ENCODE data around the gene FAM199X. TPM values are rescaled to one million over a fixed set of nuclear protein-coding genes. Genes with fewer than 3 reads are reported as not detected.

Gene FAM199X
- total RNA-seq, 1 donor from 2014 or later, result 11.9 TPM

DNA sequence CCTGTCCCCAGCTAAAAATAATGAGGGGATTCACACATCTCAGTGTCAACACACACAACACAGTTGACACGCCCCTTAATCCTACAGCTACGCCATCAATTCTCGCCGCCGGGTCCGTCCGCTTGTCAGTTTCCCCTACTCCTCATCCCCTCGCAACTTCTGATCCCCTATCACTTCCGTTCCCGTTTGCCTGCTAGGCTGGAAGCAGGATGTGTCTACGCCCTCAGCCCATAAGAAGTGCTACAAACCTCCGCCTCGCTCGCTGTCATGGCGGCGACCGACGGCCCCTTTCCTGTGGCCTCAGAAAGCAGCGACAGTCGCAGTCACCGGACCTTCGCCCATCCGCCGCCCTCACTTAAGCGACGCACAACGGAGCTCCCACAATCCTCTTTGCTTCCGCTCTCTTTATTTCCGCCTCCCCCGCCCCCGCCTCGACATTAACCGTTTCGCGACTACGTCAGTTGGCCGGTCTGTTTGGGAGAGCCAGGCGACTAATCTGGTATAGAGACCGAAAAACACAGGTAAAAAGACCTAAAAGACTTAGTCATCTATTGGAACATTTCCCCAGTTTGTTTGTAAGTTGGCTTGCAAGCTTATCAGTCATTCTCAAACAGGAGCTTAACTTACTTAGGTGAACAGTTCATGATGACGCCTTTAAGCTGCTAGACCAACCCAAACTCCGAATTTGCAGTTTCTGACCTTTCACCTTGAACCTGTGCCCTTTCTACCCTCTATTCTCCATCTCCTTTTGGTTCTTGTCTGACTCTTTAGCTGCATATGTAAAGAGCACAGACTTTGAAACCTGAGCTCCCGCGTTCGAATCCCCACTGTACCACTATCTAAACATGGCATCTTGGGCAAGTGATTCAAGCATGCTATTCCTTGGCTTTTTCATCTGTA lies 9.4 kb upstream of the FAM199X start, which contains the start of gene SLC25A53:
Gene SLC25A53, minus strand, starts transcription at position 380 of the 900 bp plus-strand sequence. CDS start 51,752 bp downstream, outside the sequence.
- peak within 1 kb of the TSS; percentile 100 for H3K27ac Mint-ChIP-seq
- H3K9me3 Mint-ChIP-seq, result no peaks in the 10 kb centered on the region
- peak; percentile 74 for DNase-seq (ENCODE audit: low spot score)
- H3K36me3 Mint-ChIP-seq (ENCODE audit: low read depth), result no peaks in the 10 kb centered on the region
- H3K27me3 Mint-ChIP-seq (ENCODE audit: low read depth), result no peaks in the 10 kb centered on the region
- intact Hi-C loops (cut with micrococcal nuclease), result loop anchor here (1.0 kb wide), 2 partner anchors 9 to 470 kb away; partner anchors contain the start of gene FAM199X
- peak within 1 kb of the TSS; percentile 99 for H3K4me3 Mint-ChIP-seq (ENCODE audit: low read depth)
- peaks cover 7% of the 10 kb centered on the region for H3K4me1 Mint-ChIP-seq (ENCODE audit: low read depth)

DNA sequence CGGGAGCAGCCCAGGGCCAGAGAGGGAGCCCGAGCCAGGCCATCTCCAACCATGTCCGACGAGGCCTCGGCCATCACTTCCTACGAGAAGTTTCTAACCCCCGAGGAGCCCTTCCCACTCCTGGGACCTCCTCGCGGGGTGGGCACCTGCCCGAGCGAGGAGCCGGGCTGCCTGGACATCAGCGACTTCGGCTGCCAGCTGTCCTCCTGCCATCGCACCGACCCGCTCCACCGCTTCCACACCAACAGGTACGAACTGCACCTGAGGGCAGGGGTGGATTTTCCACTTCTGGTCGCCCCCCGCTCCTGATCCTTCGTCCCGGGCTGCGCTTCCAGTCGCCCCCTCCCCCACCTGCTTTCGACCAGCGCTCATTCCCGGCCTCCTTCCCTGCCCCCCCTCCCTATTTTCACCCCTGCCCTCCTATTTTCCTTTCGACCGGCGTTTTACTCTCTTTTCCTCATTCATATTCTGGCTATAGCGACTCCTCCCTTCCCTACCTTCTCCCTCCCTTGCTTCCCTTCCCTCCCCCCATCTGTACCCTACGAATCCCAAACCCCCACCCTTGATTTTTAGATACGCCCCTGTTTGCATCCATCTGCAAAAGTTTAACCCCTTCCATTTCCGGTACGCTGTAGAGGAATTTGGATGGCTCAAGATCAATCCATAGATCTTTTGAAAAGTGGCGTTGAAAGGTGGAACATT lies 633 bp downstream of the FAM199X start:
- intact Hi-C loops (cut with micrococcal nuclease), result loop anchor here (1.0 kb wide), 1 partner anchor 10 kb away; the partner anchor contains the start of gene SLC25A53
- peak overlapping the region; percentile 46 for H3K27ac Mint-ChIP-seq
- H3K36me3 Mint-ChIP-seq (ENCODE audit: low read depth), result peaks cover 8% of the 10 kb centered on the region
- no peaks in the 10 kb centered on the region for H3K9me3 Mint-ChIP-seq
- no peaks in the 10 kb centered on the region for H3K27me3 Mint-ChIP-seq (ENCODE audit: low read depth)
- no peak for DNase-seq (ENCODE audit: low spot score)
- peak overlapping the region; percentile 82 for H3K4me3 Mint-ChIP-seq (ENCODE audit: low read depth)
- peaks cover 30% of the 10 kb centered on the region for H3K4me1 Mint-ChIP-seq (ENCODE audit: low read depth)

DNA sequence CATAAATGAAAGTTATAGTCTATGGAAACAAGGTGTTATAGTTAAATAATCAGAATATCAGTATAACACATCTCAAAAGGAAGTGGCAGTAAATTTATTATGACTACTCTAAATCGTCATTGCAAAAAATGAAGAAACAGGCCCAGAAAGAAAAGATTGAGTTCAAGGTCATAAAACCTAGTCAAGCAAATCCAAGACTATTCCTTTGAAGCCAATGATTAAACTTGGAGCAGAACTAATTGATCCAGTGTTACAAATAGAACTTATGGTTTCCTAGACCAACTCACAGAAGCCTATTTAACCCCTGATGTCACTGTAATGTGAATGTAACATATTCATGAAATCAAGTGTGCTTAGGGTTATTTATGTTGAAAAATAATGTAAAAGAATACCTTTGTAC lies 1.9 kb downstream of the FAM199X start:
- intact Hi-C loops (cut with micrococcal nuclease), result no loop called here
- H3K4me1 Mint-ChIP-seq (ENCODE audit: low read depth), result peaks cover 30% of the 10 kb centered on the region

DNA sequence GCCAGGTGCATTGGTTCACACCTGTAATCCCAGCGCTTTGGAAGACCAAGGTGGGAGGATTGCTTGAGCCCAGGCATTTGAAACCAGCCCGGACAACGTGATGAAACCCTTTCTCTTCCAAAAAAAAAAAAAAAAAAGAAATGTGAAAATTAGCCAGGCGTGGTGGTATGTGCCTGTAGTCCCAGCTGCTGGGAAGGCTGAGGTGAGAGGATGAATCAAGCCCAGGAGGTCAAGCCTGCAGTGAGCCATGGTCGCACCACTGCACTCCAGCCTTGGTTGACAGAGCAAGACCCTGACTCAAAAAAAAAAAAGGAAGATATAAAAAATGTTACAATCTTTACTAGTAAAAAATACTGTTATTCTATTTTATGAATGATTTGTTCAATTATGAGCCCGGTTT lies 5.9 kb downstream of the FAM199X start:
- DNase-seq (ENCODE audit: low spot score), result no peak
- Mint-ChIP-seq H3K4me3 (ENCODE audit: low read depth) (no peak overlapping the region), H3K27me3 (ENCODE audit: low read depth) (no peaks in the 10 kb centered on the region), H3K9me3 (no peaks in the 10 kb centered on the region), H3K36me3 (ENCODE audit: low read depth) (peaks cover 11% of the 10 kb centered on the region), H3K4me1 (ENCODE audit: low read depth) (peaks cover 28% of the 10 kb centered on the region), H3K27ac (no peak overlapping the region)
- intact Hi-C loops (cut with micrococcal nuclease), result no loop called here

More for the DNA sequence above, 1.9 kb downstream of the FAM199X start:
- H3K27me3 Mint-ChIP-seq (ENCODE audit: low read depth), result no peaks in the 10 kb centered on the region
- DNase-seq (ENCODE audit: low spot score), result no peak
- peak overlapping the region; percentile 46 for H3K27ac Mint-ChIP-seq
- H3K4me3 Mint-ChIP-seq (ENCODE audit: low read depth), result peak overlapping the region; percentile 82
- H3K9me3 Mint-ChIP-seq, result no peaks in the 10 kb centered on the region
- H3K36me3 Mint-ChIP-seq (ENCODE audit: low read depth), result peaks cover 8% of the 10 kb centered on the region

DNA sequence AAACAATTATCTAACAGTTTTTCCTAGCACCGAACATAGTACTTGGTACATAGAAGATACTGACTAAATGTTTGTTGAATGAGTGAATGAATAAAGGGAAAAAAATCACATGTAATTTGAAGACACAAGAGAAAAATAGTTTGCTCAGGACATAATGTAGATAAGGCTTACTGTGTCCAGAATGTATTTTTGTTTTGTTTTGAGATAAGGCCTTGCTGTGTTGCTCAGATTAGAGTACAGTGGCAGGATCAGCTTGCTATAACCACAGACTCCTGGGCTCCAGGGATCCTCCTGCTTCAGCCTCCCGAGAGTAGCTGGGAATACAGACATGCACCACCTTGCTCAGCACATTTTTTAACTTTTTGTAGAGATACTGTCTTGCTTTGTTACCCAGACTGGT lies 6.5 kb downstream of the FAM199X start:
- no peak overlapping the region for H3K27ac Mint-ChIP-seq
- no peaks in the 10 kb centered on the region for H3K27me3 Mint-ChIP-seq (ENCODE audit: low read depth)
- H3K36me3 Mint-ChIP-seq (ENCODE audit: low read depth), result peaks cover 14% of the 10 kb centered on the region

DNA sequence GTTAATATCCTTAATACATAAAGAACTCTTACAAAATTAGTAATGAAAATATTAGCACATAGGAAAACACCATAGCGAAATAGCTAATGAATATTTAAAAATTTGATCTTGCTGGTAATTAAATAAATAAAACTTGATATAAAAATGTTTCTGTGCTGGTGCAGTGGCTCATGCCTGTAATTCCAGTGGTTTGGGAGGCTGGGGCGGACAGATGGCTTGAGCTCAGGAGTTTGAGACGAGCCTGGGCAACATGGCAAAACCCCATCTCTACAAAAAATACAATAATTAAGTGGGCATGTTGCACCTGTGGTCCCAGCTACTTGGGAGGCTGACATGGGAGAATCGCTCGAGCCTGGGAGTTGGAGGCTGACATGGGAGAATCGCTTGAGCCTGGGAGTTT lies 7.6 kb downstream of the FAM199X start:
- intact Hi-C loops (cut with micrococcal nuclease), result no loop called here
- no peak overlapping the region for H3K27ac Mint-ChIP-seq
- no peaks in the 10 kb centered on the region for H3K9me3 Mint-ChIP-seq

More for the DNA sequence above, 6.5 kb downstream of the FAM199X start:
- intact Hi-C loops (cut with micrococcal nuclease), result no loop called here
- H3K4me1 Mint-ChIP-seq (ENCODE audit: low read depth), result peaks cover 23% of the 10 kb centered on the region
- no peak for DNase-seq (ENCODE audit: low spot score)
- no peak overlapping the region for H3K4me3 Mint-ChIP-seq (ENCODE audit: low read depth)
- no peaks in the 10 kb centered on the region for H3K9me3 Mint-ChIP-seq

DNA sequence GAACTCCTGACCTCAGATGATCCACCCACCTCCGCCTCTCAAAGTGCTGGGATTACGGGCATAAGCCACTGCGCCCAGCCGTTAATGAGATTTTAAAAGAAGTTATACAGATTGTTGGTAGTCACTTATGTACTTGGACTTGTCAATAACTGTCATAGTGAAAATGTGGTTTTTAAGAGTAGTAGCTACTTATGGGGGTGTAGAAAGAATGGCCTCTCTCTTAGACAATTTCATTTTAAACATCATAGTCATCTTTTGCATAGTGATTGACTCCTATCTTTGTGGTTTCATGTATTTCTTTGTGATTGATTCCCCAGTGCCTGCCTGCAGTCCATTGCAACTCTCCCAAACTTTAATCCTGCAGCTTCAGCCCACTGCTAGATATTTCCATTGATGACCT lies 17.4 kb downstream of the FAM199X start:
- Mint-ChIP-seq H3K4me1 (ENCODE audit: low read depth) (peaks cover 9% of the 10 kb centered on the region), H3K4me3 (ENCODE audit: low read depth) (no peak overlapping the region), H3K9me3 (no peaks in the 10 kb centered on the region), H3K27ac (no peak overlapping the region), H3K36me3 (ENCODE audit: low read depth) (peaks cover 30% of the 10 kb centered on the region), H3K27me3 (ENCODE audit: low read depth) (no peaks in the 10 kb centered on the region)
- DNase-seq (ENCODE audit: low spot score), result no peak
- intact Hi-C loops (cut with micrococcal nuclease), result no loop called here

More for the DNA sequence above, 7.6 kb downstream of the FAM199X start:
- H3K27me3 Mint-ChIP-seq (ENCODE audit: low read depth), result no peaks in the 10 kb centered on the region
- peaks cover 16% of the 10 kb centered on the region for H3K4me1 Mint-ChIP-seq (ENCODE audit: low read depth)
- H3K36me3 Mint-ChIP-seq (ENCODE audit: low read depth), result peaks cover 17% of the 10 kb centered on the region
- DNase-seq (ENCODE audit: low spot score), result no peak
- H3K4me3 Mint-ChIP-seq (ENCODE audit: low read depth), result no peak overlapping the region

DNA sequence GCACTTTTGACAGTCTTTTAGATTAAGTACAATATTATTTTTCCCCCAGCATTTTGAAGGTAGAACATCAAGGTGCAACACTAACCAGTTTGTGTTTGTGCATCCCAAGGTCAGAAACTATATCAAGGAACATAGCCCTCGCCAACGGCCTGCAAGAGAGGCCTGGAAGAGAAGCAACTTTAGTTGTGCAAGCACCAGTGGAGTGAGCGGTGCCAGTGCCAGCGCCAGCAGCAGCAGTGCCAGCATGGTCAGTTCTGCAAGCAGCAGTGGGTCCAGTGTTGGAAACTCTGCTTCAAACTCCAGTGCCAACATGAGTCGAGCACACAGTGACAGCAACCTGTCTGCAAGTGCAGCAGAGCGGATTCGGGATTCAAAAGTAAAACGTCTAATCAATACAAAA lies 21.7 kb downstream of the FAM199X start:
- Mint-ChIP-seq H3K4me1 (ENCODE audit: low read depth) (peaks cover 2% of the 10 kb centered on the region), H3K4me3 (ENCODE audit: low read depth) (no peak overlapping the region), H3K9me3 (no peaks in the 10 kb centered on the region), H3K36me3 (ENCODE audit: low read depth) (peaks cover 27% of the 10 kb centered on the region), H3K27ac (no peak overlapping the region), H3K27me3 (ENCODE audit: low read depth) (no peaks in the 10 kb centered on the region)
- intact Hi-C loops (cut with micrococcal nuclease), result no loop called here
- no peak for DNase-seq (ENCODE audit: low spot score)

DNA sequence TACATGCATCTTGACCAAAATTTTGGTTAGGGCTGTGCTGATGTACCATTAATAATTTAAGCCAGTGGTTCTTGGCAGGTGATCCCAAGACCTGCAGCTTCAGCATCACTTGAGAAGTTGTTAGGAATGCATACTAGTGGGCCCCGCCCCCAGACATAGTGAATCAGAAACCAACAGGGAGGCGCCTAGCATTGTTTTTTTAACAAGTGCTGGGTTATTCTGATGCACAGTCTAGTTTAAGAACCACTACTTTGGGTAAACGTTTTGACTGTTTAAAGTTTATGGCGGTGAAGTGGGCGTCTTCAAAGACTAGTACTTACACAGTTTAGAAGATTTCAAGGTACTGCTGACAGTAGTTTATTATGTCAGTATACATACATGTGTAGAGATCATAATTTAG lies 23.6 kb downstream of the FAM199X start:
- Mint-ChIP-seq H3K4me3 (ENCODE audit: low read depth) (no peak overlapping the region), H3K9me3 (no peaks in the 10 kb centered on the region)
- intact Hi-C loops (cut with micrococcal nuclease), result no loop called here

DNA sequence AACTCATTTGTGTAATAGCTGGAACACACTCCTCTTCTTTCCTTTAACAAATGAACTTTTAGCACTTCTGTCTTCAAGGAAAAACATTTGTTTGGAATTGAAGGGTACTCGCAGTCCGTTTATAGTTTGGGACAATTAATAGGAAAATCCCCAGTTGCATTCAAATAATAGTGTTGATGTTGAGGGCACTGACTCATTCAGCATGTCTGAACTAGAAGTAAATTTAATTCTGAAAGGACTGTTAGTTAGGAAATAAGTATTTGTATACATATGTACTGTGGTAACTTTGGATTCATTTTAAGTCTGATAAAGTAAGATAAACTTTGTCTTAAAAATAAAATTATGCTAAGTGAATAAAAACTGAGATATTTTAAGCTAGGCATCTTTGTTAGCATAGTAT lies 27.2 kb downstream of the FAM199X start:
- Mint-ChIP-seq H3K4me3 (ENCODE audit: low read depth) (no peak overlapping the region), H3K9me3 (no peaks in the 10 kb centered on the region), H3K27me3 (ENCODE audit: low read depth) (no peaks in the 10 kb centered on the region), H3K36me3 (ENCODE audit: low read depth) (peaks cover 13% of the 10 kb centered on the region), H3K27ac (no peak overlapping the region), H3K4me1 (ENCODE audit: low read depth) (peaks cover 3% of the 10 kb centered on the region)
- intact Hi-C loops (cut with micrococcal nuclease), result no loop called here
- DNase-seq (ENCODE audit: low spot score), result no peak

More for the DNA sequence above, 23.6 kb downstream of the FAM199X start:
- Mint-ChIP-seq H3K27me3 (ENCODE audit: low read depth) (no peaks in the 10 kb centered on the region), H3K4me1 (ENCODE audit: low read depth) (peaks cover 2% of the 10 kb centered on the region), H3K36me3 (ENCODE audit: low read depth) (peaks cover 21% of the 10 kb centered on the region), H3K27ac (no peak overlapping the region)
- no peak for DNase-seq (ENCODE audit: low spot score)

DNA sequence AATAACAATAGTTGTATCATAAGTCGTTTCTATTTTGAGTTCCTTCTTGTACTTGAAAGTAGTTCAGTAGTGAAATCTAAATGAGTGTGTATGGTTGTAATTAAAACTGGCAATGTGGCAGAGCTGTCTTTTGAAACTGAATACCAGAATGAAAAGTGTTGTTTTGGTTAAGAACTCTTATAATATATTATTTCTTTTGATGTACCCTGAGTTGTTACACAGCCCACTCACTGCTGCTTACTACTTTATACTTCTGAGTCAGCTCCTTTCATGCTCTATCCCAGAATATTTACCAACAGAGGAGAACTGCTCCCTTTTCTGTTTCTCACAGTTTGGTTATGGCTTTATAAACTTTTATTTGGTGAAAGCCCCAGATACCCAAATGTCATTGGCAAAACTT lies 28.8 kb downstream of the FAM199X start:
- Mint-ChIP-seq H3K27ac (no peak overlapping the region), H3K9me3 (no peaks in the 10 kb centered on the region), H3K36me3 (ENCODE audit: low read depth) (peaks cover 3% of the 10 kb centered on the region), H3K4me1 (ENCODE audit: low read depth) (peaks cover 3% of the 10 kb centered on the region), H3K27me3 (ENCODE audit: low read depth) (no peaks in the 10 kb centered on the region), H3K4me3 (ENCODE audit: low read depth) (no peak overlapping the region)
- no peak for DNase-seq (ENCODE audit: low spot score)
- intact Hi-C loops (cut with micrococcal nuclease), result loop anchor here (5.0 kb wide), 2 partner anchors 77 to 147 kb away; no protein-coding TSS in a partner anchor

DNA sequence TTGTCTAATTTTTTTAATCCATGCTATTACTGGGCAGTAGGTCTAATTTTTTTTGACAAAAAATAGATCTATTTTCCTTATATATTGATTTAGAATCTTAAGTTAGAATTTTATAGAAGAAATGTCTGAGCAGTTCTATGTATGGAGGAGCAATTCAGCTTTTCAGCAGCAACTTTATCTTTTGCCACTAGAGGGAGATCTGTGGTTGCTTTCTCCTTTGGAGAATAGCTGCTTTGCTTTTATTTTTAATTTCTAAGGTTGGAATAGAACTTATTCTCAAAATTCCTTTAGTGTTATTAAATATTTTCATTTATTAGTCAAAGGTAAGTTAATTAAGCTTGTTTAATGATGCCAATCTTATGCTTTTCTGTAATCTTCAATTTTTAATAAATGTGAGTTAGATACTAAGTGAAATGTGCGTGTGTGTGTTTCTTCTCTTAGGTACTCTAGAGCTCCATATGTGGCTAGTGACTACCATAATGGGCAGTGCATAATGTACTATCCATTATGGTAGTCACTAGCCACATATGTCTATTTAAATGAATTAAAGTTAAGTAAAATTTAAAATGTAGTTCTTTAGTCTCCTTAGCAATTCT lies 29.3 kb downstream of the FAM199X start:
- intact Hi-C loops (cut with micrococcal nuclease), result loop anchor here (5.0 kb wide), 2 partner anchors 77 to 147 kb away; no protein-coding TSS in a partner anchor
- Mint-ChIP-seq H3K27ac (no peak overlapping the region), H3K27me3 (ENCODE audit: low read depth) (no peaks in the 10 kb centered on the region), H3K4me1 (ENCODE audit: low read depth) (peaks cover 3% of the 10 kb centered on the region), H3K4me3 (ENCODE audit: low read depth) (no peak overlapping the region), H3K36me3 (ENCODE audit: low read depth) (no peaks in the 10 kb centered on the region), H3K9me3 (no peaks in the 10 kb centered on the region)
- DNase-seq (ENCODE audit: low spot score), result no peak
